Urinary bladder (tissue), 4 donors: ENCODE measurements around the gene RFTN1. TPM values are rescaled to one million over a fixed set of nuclear protein-coding genes. Genes with fewer than 3 reads are reported as not detected.

Source experiments
- DNase-seq: peaks from one replicate; pipeline ENCODE4 v3.0.0-alpha.2; 2015; ENCODE audit errors: extremely low spot score
- H3K27ac ChIP-seq: one replicate; pipeline ENCODE4 v1.5.1; 2013; ENCODE audit warnings: low read depth, mild to moderate bottlenecking, moderate library complexity
- H3K36me3 ChIP-seq: one replicate; pipeline ENCODE4 v1.6.1; 2013; ENCODE audit warnings: mild to moderate bottlenecking, moderate library complexity; ENCODE audit not compliant: insufficient read depth
- H3K4me1 ChIP-seq: one replicate; pipeline ENCODE4 v1.6.1; 2013; ENCODE audit warnings: mild to moderate bottlenecking, moderate library complexity; ENCODE audit not compliant: insufficient read depth
- H3K4me3 ChIP-seq: one replicate; pipeline ENCODE4 v1.5.1; 2013; ENCODE audit warnings: low read depth, low read length
- WGBS: extraction: QIAGEN DNeasy Blood & Tissue Kit; methylation state at CpG from one replicate; pipeline ENCODE4 v1.1.7; 2013; 5-methylcytosine and 5-hydroxymethylcytosine counted together
- polyA plus RNA-seq: library from polyadenylated mRNA; stranded (reverse); fragments of 200-250 nt; gene quantifications from one replicate; pipeline ENCODE4 v1.2.3, GENCODE V29; 2013
- total RNA-seq: library from RNA; depleted of rRNA; stranded (reverse); fragments of >200 nt; gene quantifications from one replicate; pipeline ENCODE4 v1.2.3, GENCODE V29; 2014
- donor health status: healthy with polysubstance abuse.
- donor health status: healthy.

The RFTN1 gene
- total and polyA plus RNA-seq, 2 donors, result 26.3 to 26.7 TPM

- Histone ChIP-seq H3K4me1 (no peaks in the 10 kb centered on the region), H3K27ac (no peak overlapping the region), H3K4me3 (no peak overlapping the region), H3K36me3 (no peaks in the 10 kb centered on the region)
- WGBS, result 89% methylated on average over 5 of the region's 5 CpGs
- no peak for DNase-seq
These were observed 31.2 kb downstream of the RFTN1 start for GRCh38 chr3:16482194-16482769.

DNA sequence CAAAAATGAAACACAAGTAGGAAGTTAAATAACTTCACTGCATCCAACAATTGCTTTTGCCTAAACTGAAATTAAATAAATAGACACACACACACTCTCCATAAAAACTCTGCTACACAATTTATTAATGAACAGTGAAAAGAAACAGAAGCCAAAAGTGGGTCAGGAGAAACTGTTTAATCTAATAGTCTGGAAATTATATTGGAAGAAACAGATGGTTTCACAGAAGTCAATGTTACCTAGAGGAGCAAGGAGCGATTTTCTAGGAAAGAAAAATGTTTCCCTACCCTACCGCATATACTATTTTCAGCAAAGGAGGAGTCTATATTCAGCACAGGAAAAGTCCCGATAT is 32.0 kb downstream of the RFTN1 start:
- 64% methylated on average over 3 of the region's 3 CpGs for WGBS
- Histone ChIP-seq H3K36me3 (no peaks in the 10 kb centered on the region), H3K4me1 (no peaks in the 10 kb centered on the region), H3K4me3 (no peak overlapping the region), H3K27ac (no peak overlapping the region)
- DNase-seq, result no peak

DNA sequence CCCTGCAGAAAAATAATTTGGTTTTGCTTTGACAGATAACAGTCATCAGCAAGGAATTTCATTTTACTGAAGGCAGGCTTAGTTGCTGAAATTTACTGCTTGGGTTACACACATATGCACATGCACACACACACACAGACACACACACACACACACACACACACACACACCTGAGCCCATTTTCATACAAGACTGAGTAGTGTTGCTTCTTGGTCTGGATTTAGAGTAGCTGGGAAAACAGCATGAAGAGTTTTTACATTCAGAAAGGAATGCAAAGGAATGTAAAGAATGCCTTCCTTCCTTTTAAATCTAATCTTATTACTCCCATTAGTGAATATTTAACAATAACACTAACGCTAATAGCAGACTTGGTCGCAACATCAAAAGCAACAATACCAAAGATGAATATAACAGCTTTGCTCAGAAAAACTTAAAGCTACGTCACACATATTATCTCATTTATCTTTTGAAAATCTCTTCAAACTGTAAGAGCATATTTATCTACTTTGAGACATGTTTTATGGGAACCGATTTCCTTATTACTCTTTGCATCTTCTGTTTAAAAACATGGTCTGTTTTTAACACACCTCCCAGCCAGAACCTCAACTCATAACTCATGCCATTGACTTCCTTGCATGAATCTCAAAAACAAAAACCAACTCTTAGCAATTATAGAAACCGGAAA is 32.5 kb downstream of the RFTN1 start:
- H3K27ac ChIP-seq, result no peak overlapping the region
- 32% methylated on average over 5 of the region's 5 CpGs for WGBS
- H3K4me3 ChIP-seq, result no peak overlapping the region

GRCh38 chr3:16478516-16478915 is 35.0 kb downstream of the RFTN1 start:
- no peak for DNase-seq
- Histone ChIP-seq H3K27ac (no peak overlapping the region), H3K4me3 (no peak overlapping the region), H3K36me3 (no peaks in the 10 kb centered on the region), H3K4me1 (no peaks in the 10 kb centered on the region)
- 93% methylated on average over 2 of the region's 2 CpGs for WGBS

More for the DNA sequence above, 32.5 kb downstream of the RFTN1 start:
- H3K36me3 ChIP-seq, result no peaks in the 10 kb centered on the region
- no peaks in the 10 kb centered on the region for H3K4me1 ChIP-seq
- no peak for DNase-seq

DNA sequence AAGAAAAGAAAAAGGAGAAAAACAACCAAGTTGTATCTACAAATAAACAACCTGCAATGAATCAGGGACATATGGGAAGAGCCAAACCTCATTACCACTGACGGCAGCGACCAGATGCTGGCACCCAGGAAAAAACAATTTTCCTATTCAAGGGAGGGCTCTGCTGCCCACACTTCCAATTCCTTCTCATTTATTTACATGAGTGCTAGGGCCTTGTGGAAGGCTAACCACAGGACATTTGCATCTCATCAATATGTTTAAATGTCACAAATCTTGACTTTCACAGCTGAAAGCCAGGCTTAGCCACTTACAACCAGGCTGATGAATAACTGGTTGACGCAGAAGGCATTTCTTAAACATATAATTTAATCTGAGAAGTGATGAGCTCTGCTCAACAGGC is 36.0 kb downstream of the RFTN1 start:
- Histone ChIP-seq H3K4me1 (no peaks in the 10 kb centered on the region), H3K27ac (no peak overlapping the region)
- DNase-seq, result no peak

GRCh38 chr3:16477056-16477455 is 36.4 kb downstream of the RFTN1 start:
- no peak for DNase-seq
- H3K27ac ChIP-seq, result no peak overlapping the region
- H3K36me3 ChIP-seq, result no peaks in the 10 kb centered on the region
- H3K4me1 ChIP-seq, result no peaks in the 10 kb centered on the region
- no peak overlapping the region for H3K4me3 ChIP-seq

More for the DNA sequence above, 36.0 kb downstream of the RFTN1 start:
- H3K36me3 ChIP-seq, result no peaks in the 10 kb centered on the region
- 88% methylated on average over 3 of the region's 3 CpGs for WGBS
- H3K4me3 ChIP-seq, result no peak overlapping the region

DNA sequence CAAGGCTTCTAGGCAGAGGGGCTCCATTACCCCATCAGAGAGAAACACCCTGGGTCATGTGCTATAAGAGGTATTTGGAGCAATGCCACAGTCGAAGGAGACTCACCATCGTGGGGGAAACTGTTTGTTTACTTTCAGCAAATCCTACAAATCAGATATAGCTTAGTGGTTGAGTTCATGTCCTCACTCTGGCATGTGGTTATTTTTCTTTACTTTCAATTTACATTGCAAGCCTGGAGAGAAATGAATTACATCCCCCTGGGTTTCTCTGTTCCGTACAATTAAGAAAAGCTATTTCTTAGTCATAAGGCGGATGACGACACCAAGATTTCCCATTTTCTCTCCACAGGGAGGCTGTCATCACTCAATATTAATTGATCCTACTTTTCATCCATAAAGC is 36.9 kb downstream of the RFTN1 start:
- Histone ChIP-seq H3K36me3 (no peaks in the 10 kb centered on the region), H3K27ac (no peak overlapping the region), H3K4me1 (no peaks in the 10 kb centered on the region), H3K4me3 (no peak overlapping the region)
- no peak for DNase-seq
- WGBS, result 41% methylated on average over 5 of the region's 5 CpGs

GRCh38 chr3:16475766-16476165 is 37.7 kb downstream of the RFTN1 start:
- DNase-seq, result no peak
- H3K36me3 ChIP-seq, result no peaks in the 10 kb centered on the region
- no peaks in the 10 kb centered on the region for H3K4me1 ChIP-seq
- WGBS, result 94% methylated on average over 3 of the region's 3 CpGs
- no peak overlapping the region for H3K27ac ChIP-seq
- no peak overlapping the region for H3K4me3 ChIP-seq

- H3K4me3 ChIP-seq, result no peak overlapping the region
- H3K27ac ChIP-seq, result no peak overlapping the region
- no peaks in the 10 kb centered on the region for H3K36me3 ChIP-seq
- H3K4me1 ChIP-seq, result no peaks in the 10 kb centered on the region
- DNase-seq, result no peak
- WGBS, result 75% methylated on average over 7 of the region's 7 CpGs
These were observed 38.6 kb downstream of the RFTN1 start for GRCh38 chr3:16474920-16475319.

GRCh38 chr3:16474216-16474615 is 39.3 kb downstream of the RFTN1 start:
- no peak for DNase-seq
- no peak overlapping the region for H3K4me3 ChIP-seq
- H3K27ac ChIP-seq, result no peak overlapping the region

DNA sequence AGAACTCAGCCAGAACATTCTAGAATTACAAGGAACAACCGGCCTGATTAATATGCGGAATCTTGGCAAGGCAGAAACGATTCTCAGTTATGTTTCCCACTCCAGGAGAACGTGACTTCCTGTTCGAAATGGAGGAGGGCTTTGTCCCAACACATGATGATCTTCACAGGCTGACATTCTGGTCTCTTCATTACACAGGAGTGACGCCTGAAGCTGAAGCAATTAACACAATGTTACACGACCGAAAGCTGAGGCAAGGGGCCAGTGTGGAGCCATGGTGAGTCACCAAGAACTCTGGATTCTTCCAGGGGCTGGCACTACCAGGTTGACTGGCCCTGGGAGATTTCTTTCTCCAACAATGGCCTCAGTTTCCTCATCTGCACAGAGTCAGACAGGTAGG is 40.9 kb downstream of the RFTN1 start:
- H3K4me3 ChIP-seq, result no peak overlapping the region
- no peak overlapping the region for H3K27ac ChIP-seq
- no peaks in the 10 kb centered on the region for H3K36me3 ChIP-seq
- WGBS, result 83% methylated on average over 8 of the region's 8 CpGs
- no peaks in the 10 kb centered on the region for H3K4me1 ChIP-seq
- no peak for DNase-seq

More at GRCh38 chr3:16474216-16474615, 39.3 kb downstream of the RFTN1 start:
- Histone ChIP-seq H3K4me1 (no peaks in the 10 kb centered on the region), H3K36me3 (no peaks in the 10 kb centered on the region)
- 72% methylated on average over 2 of the region's 2 CpGs for WGBS

DNA sequence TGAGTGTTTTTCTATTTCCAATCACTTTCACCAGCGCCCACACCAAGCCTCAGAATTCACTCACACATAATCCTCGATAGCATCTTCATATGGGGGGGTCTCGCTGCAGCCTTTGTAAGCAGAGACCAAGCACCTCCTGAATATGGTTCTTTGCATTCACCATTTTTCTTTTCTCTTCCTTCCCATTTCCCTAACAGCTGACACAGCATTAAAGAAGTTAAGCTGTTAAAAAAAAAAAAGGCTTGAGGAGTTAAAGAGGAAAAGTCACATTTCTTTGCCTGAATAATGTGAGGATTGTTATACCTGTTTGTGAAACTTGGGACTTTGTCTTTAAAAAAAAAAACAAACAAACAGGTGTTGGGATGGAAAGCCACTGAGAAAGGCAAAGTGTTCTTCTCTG is 41.6 kb downstream of the RFTN1 start:
- 91% methylated on average over 3 of the region's 3 CpGs for WGBS
- no peaks in the 10 kb centered on the region for H3K4me1 ChIP-seq
- H3K36me3 ChIP-seq, result no peaks in the 10 kb centered on the region
- no peak overlapping the region for H3K27ac ChIP-seq
- no peak overlapping the region for H3K4me3 ChIP-seq
- DNase-seq, result no peak

DNA sequence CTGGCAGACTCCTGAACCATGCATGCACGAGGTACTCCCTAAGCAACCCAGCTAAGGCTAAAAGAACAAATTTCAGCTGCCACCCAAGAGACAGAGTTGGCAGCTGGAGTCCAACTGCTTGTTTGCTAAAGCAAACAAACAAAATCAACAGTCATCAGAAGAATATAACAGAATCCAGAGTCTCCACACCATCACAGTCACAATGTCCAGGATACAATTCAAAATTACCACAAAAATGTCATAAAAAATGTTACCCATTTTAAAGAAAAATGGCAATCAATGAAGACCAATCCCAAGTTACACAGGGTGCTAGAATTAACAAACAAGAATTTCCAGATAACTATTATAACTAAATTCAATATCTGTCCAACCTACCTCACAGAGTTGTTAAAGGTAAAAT is 42.9 kb downstream of the RFTN1 start:
- no peak overlapping the region for H3K4me3 ChIP-seq
- H3K27ac ChIP-seq, result no peak overlapping the region
- no peaks in the 10 kb centered on the region for H3K4me1 ChIP-seq
- DNase-seq, result no peak
- H3K36me3 ChIP-seq, result no peaks in the 10 kb centered on the region
- 93% methylated on average over 1 of the region's 1 CpG for WGBS

- no peak overlapping the region for H3K27ac ChIP-seq
- WGBS, result 58% methylated on average over 10 of the region's 10 CpGs
- H3K36me3 ChIP-seq, result no peaks in the 10 kb centered on the region
- no peaks in the 10 kb centered on the region for H3K4me1 ChIP-seq
- no peak overlapping the region for H3K4me3 ChIP-seq
- no peak for DNase-seq
These were observed 45.0 kb downstream of the RFTN1 start for GRCh38 chr3:16468336-16469098.
